HG03354 (cell line): Measurements from ENCODE around the gene FOXJ3.
A peak's percentile ranks its signal among the peaks of the same experiment; 100 is the strongest.

Experiments
- ATAC-seq: cut with Tn5 transposase; IDR thresholded peaks from one replicate; pipeline ENCODE4 v1.9.1; 2021; ENCODE audit warnings: mild to moderate bottlenecking; ENCODE audit not compliant: unreplicated experiment, poor library complexity, severe bottlenecking

FOXJ3 gene

DNA sequence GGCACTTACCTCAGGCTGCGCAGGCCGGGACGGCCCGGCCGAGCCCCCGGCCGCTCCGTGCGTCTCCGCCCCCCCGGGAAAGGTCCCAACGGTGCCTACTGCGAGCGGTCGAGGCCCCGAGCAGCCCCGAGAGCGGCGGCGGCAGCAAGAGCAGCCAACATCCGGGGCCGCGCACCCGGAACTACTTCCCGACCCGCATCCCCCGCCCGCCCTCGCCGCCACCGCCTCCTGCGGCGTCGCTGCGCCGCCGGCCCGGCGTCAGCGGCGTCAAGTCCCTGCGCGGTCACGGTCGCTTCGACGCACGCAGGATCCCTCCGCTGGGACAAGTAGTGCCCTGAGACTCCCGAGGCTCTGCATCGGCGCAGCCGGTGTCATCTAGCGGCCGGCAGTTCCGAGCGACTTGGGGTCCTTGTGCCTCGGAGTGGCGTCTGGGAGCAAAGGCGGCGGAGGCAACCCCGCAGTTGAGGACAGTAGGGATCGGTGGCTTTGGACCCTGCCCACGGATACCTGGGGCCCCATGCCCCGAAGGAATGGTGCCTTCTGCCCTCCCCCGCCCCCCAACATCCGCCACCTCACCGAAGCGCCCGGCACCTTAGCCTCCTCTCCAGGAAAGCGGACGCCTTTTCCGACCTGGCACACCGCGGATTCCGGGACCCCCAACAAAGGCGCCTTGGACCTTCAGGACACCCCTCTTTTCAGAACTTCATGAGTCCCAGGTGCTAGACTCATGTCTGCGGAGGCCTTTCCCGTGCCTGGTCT lies at the start of gene FOXJ3:
FOXJ3 (minus strand) TSS at position 186 of the 759 bp plus-strand sequence. CDS start 24,142 bp downstream, outside the sequence.
- ATAC-seq = peak; percentile 84

DNA sequence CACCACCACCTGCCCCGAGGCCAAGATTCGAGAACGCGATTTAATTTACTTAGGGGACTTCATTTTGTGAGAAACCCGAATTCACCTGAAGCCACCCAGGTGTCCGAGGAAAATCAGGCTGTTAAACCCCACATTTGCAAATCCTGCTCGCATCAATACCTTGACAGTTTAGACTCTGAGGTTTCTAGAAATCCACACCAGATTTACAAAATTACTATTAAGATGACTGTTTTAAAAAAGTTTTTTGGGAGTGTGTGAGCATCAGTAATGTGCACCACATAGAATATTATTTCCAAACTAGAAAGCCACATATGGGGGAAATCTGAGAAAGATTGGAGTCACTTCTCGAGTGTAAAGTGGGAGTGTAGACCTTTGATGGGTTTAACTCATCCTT lies 46.2 kb upstream of the FOXJ3 start:
- no peak for ATAC-seq

DNA sequence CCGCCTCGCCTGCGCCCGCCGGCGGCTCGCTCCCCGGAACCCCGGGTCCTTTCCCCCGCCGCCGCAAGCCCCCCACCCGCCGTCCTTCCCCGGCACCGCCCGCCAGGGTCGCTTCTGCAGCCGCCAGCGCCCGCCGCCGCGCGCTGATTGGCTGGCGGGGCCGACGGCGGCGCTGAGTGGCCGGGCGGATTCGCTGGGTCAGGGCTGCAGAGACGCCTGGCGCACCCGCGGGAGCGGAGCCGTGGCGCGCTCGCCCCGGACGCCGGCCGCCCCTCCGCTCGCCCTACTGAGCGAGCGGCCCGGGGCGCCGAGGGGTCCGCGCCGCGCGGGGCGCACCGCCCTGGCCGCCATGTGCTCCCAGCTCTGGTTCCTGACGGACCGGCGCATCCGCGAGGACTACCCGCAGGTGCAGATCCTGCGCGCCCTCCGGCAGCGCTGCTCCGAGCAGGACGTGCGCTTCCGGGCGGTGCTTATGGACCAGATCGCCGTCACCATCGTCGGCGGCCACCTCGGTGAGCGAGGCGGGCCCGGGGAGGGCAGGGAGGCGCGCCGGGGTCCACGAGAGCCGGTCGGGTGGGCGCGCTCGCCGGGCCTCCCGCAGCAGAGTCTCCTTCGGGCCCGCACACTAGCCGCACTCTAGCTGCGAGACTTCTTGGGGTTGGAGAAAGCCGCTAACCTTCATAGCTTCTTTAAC lies 45.7 kb upstream of the FOXJ3 start, which contains the start of gene RIMKLA:
RIMKLA (plus strand) TSS at position 207 of the 694 bp plus-strand sequence; CDS start at position 350, 143 bp downstream.
- peak; percentile 82 for ATAC-seq

DNA sequence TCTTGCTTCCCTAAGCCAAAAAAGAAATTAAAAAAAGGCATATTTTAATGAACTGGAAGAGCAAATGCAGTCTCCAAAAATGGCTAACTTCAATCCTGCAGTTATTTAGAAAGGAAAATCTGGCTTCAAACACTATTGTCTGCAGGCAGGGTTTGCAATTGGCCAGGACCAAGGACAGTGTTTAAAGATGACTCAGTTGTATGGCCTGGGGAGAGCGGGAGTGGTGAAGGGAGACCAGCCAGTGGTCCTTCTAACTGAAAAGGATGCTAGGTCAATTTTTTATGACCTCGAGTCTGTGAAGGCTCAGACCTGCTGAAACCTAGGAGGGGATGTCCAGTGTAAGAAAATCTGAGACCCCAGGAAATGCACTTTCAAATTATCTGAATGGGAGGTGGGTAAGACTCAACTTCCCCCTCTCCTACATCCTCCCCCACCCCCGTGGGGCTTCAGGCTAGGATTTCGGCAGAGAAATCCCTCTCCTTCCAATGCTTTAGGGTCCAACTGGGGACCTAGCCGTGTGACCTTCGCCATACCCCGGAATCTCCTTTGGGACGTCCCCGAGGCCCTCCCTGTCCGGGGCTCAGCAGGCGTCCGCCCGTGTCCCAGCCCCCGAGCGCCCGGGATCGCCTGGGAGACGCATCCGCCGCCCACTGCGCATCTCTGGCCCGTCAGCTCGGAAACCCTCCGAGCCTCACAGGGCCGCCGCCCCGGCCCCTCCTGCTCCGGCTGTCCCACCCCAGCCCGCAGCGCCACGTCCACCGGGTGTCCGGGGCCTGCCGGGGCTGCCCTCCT lies 45.0 kb upstream of the FOXJ3 start:
- ATAC-seq = peak; percentile 50

DNA sequence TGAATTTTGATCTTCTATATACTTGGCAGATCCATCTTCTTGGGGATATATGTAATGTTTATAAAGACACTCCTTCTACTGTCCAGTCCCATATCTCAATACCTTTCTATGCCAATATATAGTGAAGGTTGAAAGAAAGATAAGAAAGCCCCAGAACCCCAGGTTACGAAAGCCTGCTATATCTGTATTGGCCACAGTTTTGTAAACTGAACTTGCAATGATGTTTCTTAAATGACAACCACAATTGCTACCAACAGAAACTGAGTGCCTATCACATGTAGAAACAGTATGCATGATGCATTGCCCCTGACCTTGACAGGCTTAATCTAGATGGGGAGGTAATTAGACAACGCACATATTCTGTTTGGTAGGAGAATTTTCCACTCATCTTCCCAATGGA lies 37.8 kb upstream of the FOXJ3 start:
- ATAC-seq = no peak

DNA sequence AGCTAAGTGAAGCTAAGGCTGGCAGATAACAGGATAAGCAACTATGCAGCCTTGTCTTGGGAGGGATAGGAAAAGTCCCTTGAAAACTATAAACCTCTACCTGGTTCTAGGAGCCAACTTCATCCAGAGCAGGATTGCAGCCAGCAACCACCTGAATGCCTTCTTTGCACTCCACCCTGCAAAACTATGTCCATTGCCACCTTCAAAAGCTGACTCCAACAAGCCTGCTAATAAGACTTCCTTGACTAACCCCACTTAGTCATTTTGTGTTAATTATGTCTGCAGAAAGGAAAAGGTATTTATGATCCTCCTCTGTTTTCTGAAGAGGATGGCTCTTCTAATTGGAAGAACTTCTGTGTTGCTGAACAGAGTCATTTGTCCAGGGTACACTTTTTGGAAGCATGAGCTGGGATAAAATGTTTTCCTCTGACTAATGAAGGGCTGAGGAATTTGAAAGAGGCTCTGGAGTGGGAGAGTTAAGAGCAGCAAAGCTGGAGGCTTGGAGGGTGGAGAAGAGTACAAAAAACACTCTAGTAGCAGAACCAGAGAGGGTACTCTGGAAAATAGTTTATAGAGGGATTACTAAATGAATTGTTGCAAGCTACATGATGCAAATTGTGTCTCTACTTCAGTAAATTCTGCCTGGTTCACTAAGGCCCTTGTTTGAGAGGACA lies 36.0 kb upstream of the FOXJ3 start:
- ATAC-seq = no peak

DNA sequence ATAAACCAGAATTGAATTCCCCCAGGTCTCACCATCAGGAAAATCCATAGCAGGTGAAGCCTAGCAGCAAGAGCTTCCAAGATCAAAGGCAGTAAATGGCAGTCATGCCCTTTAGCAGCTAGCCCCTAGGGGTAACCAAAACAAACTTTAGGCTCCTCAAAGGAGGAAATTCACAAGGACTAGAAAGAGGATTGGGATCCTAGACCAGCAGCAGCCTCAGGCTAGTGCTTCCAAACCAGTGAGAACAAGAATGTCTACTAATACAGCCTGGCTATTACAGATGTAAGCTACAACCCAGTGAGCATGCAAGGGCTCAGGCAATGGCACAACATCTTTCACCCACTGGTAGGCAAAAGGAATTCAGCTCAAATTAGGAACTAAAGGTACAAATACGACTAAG lies 34.4 kb upstream of the FOXJ3 start:
- no peak for ATAC-seq

DNA sequence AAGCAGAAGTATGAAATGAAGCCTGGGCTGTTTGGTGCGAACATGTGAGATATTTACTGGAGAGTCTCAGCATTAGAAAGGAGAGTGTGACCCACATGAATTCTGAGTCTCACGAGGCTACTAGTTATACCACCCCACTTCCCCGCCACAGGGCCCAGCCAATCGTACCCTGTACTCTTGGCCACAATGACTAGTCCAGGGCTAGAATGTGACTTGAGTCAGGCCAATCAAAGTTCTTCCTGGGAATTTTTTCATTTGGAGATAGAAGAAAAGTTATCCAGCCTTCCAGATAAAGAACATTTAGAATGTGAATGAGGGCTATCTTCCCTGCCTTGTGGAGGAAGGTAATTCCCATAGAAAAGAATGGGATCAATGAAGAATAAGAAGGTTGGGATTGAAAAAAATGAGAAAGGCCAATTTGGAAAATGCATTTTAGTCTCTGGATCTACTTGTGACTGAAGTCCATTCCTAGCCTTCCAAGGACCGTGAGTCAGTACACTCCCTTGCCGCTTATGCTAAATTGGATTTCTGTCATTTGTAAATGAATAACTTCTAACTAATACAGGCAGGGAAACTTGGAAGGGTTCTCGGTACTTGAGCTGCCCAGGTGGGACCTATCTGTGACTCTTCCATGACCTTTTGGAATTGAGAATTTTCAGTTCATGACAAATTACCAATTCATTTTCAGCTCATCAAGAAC lies 33.2 kb upstream of the FOXJ3 start:
- ATAC-seq = no peak

DNA sequence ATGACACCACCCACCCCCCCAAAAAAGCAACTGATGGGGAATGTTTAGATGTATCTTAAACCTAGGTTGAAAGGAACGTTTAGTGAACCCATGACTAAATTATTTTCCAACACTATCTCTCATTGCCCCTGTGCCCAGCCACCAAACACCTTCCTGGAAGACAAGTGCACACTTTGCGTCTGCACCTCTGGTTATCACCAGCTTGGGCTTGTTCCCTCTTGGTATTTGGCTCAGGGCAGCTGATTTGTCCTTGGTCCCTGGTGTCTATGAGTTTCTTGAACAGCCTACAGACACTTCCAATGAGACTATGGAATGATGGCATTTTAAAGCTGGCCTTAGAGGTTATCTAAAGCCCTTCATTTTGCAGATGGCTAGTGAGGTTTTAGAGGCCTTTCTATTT lies 30.1 kb upstream of the FOXJ3 start:
- no peak for ATAC-seq

DNA sequence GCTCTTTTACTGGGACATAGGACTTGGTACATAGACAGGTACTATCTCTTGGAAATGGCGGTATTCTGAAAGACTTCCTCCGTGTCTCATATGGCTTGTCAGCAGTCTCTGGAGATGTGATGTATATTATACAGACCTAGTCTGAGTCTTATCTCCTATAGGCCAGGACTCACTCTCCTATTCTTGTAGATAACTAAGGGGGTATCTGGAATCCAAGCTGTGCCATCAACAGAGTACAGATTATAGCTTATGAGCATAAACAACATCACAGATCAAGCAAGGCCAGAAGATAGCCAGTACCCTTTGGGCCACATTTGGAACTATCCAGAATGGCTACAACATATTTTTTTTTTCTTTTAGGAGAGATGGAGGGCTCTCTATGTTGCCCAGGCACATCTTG lies 29.5 kb upstream of the FOXJ3 start:
- no peak for ATAC-seq

DNA sequence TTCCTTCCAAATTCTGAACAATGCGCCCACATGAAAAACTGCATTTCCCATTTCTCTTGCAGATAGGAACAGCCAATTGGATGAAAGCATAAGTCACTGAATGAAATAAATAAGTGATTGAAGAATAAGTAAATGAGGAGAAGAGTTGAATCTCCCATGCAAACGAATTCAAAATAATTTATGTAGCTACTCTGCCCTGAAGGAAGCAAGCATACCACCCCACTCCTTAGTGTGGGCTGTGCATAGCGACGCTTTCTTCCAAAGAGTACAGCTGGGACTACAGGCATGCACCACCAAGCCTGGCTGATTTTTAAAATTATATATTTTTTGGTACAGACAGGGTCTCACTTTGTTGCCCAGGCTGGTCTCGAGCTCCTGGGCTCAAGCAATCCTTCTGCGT lies 29.1 kb upstream of the FOXJ3 start:
- no peak for ATAC-seq

DNA sequence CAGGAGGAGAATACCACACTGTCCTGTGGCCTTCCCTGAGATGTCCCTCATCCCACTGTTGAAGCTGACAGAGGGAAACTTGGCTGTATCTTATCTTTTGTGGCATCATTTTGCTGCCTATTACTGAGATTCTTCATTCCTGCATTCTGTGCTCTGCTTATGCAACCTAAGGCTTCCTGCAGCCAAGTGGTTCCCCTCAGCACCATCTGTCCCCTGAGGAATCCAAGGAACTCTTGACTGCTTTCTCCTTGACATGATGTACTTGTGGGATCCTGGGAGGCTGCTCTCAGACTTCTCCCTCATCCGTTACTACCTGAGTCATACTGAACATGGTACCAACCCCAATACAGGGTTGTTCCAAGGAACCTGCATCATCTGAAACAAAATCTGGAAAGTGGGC lies 24.4 kb upstream of the FOXJ3 start:
- ATAC-seq = no peak

DNA sequence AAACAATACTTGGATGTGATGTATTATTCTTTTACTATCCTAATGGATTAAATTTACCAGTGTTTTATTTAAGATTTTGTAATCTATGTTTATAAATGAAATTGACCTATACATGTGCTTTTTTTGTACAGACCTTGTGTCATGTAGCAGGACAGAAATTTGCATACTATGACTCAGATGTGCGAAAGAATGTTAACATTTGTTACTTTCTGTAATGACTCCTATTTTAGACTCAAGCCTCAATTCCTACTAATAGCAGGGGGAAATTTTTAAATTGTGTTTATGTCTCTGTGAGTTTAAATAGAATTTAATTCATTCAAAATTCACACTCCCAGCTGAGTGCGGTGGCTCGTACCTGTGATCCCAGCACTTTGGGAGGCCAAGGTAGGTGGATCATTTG lies 23.8 kb upstream of the FOXJ3 start:
- ATAC-seq = peak; percentile 48

DNA sequence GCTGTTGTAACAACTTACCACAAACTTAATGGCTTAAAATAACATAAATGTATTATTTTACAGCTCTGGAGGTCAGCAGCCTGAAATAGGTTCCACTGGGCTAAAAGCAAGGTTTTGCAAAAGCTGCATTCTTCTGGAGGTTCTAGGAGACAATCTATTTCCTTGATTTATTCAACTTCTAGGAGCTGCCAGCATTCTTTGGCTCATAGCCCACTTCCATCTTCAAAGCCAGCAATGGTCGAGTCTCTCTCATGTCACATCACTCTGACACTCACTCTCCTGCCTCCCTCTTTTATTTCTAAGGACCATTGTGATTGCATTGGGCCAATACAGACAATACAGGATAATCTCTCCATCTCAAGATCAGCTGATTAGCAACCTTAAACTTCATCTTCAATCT lies 15.1 kb upstream of the FOXJ3 start:
- ATAC-seq = no peak

DNA sequence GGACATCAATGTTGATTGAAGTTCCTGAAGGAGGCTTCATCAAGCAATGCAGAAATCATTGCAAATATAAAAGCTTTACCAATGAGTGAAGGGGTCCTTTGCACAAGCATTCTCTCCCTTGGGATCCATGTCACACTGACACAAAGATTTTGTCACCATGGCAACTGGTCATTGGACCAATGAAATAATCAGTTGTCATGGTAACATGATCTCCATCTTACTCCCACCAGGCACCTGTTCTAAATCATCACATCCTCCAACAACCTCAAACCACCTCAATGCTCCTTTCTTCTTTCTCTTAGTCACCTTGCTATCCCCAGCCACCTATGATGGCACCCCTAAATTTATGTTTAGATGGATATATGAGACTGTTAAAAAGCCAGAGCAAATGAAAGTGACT lies 13.5 kb upstream of the FOXJ3 start:
- ATAC-seq = no peak

DNA sequence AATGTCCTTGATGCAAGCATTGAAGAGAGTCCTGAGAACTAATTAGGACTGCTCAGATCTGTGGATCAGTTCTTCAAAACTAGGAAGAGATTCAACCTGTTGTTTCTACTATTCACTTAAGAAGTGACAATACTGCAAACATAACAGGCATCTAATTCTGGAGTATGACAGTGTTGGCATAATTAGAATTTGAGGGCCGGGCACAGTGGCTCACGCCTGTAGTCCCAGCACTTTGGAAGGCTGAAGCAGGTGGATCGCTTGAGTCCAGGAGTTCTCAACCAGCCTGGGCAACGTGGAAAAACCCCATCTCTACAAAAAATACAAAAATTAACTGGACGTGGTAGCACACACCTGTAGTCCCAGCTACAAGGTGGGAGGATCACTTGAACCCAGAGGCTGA lies 8.0 kb upstream of the FOXJ3 start:
- ATAC-seq = no peak

DNA sequence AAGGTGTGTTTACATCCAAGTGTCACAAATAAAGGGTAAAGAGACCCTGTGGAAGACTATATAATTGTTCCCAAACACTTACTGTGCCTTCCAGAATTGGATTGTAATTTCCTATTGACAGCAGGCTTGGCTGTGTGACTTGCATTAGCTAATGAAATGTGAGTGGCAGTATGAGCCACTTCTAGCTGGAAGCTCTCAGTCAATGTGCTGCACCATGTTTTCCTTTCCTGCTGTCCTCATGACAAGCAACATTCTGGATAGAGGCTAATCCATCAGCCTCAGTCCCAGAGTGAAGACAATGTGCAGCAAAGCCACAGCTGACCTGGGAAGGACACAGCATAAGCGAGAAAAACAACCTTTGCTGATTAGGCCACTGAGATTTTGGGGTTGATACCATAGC lies 5.9 kb upstream of the FOXJ3 start:
- ATAC-seq = no peak

DNA sequence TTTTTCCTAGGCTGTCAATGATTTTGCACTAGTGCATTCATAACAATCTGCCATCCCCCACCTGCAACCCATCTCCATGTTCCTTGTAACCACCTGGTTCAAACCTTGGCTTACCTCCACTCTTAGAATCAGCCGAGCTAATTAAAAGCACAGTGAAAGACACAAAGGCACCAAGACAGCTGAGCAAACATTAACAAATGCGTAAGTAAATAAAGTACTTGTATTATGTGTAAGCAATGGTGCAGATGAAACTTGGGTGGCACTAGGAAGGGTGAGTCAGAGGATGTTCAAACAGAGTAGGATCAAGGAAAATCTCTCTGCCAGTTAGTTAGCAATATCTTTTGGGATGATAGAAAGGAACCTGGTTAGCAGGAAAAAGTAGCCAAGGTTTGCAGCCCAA lies 5.1 kb upstream of the FOXJ3 start:
- ATAC-seq = no peak

DNA sequence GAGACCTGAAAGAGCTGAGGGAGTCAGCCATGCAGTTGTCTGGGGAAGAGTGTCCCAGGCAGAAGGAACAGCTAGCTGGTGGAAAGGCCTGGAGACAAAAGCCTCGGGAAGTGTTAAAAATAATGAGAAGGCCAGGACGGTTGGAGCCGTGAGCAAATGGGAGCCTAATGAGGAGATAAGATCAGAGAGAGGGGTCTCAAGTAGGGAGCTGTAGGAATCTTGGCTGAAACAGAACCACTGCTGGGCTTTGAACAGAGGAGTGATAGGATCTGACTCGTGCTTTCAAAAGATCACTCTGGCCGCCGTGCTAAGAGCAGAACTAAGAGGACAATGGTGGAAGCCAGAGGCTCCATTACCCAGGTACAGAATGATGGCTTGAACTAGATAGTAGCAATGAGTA lies 1.9 kb upstream of the FOXJ3 start:
- no peak for ATAC-seq
